Fibroblast of mammary gland (primary cell): ENCODE data around the gene DENND6A.

Experiments used
- DNase-seq: peaks from one replicate; pipeline ENCODE4 v3.0.0-alpha.2; 2010; ENCODE audit warnings: low read depth
- H3K4me3 ChIP-seq: 2 replicates; pipeline ENCODE4 v1.5.1; 2011; ENCODE audit warnings: low read depth, mild to moderate bottlenecking, low read length, moderate library complexity; ENCODE audit not compliant: control insufficient read depth
- CTCF ChIP-seq: conservative IDR thresholded peaks from 2 replicates; pipeline ENCODE4 v1.5.1; 2011; ENCODE audit warnings: low read depth, low read length, inconsistent platforms; ENCODE audit not compliant: control insufficient read depth, insufficient read depth

The DENND6A gene, protein sequence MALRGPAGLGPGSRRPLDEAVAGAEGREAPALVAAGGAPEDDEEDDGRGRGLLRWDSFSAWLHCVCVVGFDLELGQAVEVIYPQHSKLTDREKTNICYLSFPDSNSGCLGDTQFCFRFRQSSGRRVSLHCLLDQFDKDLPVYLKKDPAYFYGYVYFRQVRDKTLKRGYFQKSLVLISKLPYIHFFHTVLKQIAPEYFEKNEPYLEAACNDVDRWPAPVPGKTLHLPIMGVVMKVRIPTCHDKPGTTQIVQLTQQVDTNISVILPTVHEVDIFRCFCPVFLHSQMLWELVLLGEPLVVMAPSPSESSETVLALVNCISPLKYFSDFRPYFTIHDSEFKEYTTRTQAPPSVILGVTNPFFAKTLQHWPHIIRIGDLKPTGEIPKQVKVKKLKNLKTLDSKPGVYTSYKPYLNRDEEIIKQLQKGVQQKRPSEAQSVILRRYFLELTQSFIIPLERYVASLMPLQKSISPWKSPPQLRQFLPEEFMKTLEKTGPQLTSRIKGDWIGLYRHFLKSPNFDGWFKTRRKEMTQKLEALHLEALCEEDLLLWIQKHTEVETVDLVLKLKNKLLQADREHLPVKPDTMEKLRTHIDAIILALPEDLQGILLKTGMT

DNA sequence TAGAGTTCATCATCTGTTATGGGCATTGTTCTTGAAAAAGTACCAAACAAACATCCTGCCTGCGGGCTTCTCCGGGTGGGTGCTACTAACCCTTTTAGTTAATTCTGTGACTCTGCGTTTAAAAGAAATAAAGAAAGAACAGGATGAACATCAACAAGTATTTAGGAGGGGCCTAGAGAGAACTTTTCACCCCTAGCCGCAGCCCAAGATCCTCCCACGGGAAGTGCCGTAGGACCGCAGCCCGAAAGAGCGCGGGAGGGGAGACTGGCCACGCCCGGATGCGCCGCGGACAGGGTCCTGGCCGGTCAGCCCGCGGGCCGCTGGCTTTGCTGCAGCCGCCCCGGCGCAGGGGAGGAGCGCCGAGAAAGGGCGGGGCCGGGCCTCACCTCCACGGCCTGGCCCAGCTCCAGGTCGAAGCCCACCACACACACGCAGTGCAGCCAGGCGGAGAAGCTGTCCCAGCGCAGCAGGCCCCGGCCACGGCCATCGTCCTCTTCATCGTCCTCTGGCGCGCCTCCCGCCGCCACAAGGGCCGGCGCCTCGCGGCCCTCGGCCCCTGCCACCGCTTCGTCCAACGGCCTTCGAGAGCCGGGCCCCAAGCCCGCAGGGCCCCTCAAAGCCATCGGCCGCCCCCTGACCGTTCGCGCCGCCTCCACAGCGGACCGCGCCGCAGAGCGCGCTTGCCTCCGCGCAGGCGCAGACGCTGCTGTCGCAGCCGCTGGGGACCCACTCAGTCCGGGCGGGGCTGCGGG, at the start of gene DENND6A:
Gene DENND6A (minus strand): TSS at position 682 of the 752 bp plus-strand sequence. CDS start 59 bp downstream, at position 623.
- peak within 1 kb of the TSS; percentile 57 for H3K4me3 ChIP-seq
- no peak for TF ChIP-seq CTCF
- DNase-seq = peak; percentile 89

DNA sequence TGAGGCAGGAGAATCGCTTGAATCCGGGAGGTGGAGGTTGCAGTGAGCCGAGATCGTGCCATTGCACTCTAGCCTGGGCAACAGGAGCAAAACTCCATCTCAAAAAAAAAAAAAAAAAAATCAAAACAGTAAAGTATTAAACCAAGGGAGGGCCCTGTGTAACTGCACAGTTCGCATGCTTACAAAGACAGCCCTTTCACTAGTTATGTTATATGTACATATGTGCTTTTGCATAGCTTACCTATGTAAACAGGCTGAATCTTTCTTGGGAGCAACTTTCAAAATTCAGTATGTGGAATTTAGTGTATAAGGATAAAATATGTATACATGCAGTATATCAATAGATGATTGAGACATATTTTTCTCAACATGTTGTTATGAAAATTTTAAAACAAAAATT, 47.1 kb upstream of the DENND6A start:
- no peak for DNase-seq
- no peak overlapping the region for H3K4me3 ChIP-seq
- TF ChIP-seq CTCF = no peak

DNA sequence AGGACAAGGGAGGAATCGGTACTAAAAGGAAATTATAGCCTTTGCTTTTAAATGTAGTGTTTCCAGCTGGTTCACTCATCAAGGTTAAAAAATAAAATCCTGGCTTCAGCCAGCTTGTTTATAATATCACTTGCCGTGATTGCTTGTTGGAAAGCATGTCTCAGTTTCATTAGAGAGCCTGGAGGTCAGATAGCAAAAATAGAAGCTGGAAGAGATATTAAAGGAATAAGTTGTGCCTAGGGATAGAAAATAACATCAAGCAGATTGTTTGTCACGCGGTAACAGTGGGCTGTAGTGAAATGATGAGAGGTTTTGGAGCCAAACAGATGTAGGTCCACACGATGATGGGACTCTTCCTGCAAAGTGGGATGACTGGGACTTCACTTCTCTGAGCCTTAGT, 45.5 kb upstream of the DENND6A start:
- DNase-seq = no peak
- no peak for TF ChIP-seq CTCF
- H3K4me3 ChIP-seq = no peak overlapping the region

- H3K4me3 ChIP-seq = no peak overlapping the region
- DNase-seq = no peak
- TF ChIP-seq CTCF = no peak
Observed at GRCh38 chr3:57737840-57738239, 45.0 kb upstream of the DENND6A start.

DNA sequence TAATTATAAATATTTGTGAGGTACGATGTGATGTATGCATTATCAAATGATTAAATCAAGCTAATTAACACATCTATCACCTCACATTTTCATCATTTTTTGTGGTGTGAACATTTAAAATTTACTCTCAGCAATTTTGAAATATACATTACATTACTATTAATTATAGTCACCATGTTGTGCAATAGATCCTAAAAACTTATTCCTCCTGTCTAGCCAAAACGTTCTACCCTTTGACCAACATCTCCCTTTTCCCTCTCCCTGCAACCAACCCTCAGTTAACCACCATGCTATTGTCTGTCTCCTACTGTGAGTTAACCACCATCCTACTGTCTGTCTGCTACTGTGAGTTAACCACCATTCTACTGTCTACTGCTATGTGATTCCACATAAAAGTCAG, 42.5 kb upstream of the DENND6A start:
- TF ChIP-seq CTCF = no peak
- no peak for DNase-seq
- H3K4me3 ChIP-seq = no peak overlapping the region

- H3K4me3 ChIP-seq = no peak overlapping the region
- DNase-seq = no peak
- TF ChIP-seq CTCF = no peak
Observed at GRCh38 chr3:57733790-57734189, 40.9 kb upstream of the DENND6A start.
